Endodermal cell (in vitro differentiated cells): ENCODE results near the gene RARRES2. TPM values are rescaled to one million over a fixed set of nuclear protein-coding genes. Genes with fewer than 3 reads are reported as not detected.
"Not testable (repeated sequence)": the region's sequence is repeated elsewhere in the genome, so short reads cannot be mapped to it uniquely, and the experiment has no call there.

ENCODE experiments used
- DNase-seq: peaks from one replicate; pipeline ENCODE4 v3.0.0-alpha.2; 2017
- H3K27ac ChIP-seq: 2 replicates; pipeline ENCODE4 v1.5.1; 2013; ENCODE audit warnings: mild to moderate bottlenecking, low read depth, low read length, moderate library complexity
- H3K27me3 ChIP-seq: 2 replicates; pipeline ENCODE4 v1.6.1; 2013; ENCODE audit warnings: mild to moderate bottlenecking, low read length, moderate library complexity; ENCODE audit not compliant: insufficient read depth, control insufficient read depth, poor library complexity, severe bottlenecking
- H3K36me3 ChIP-seq: 2 replicates; pipeline ENCODE4 v1.7.0; 2013; ENCODE audit warnings: mild to moderate bottlenecking, low read length, moderate library complexity; ENCODE audit not compliant: control insufficient read depth, insufficient read depth
- H3K4me1 ChIP-seq: one replicate; pipeline ENCODE4 v1.7.0; 2013; ENCODE audit warnings: low read length; ENCODE audit not compliant: control insufficient read depth, insufficient read depth
- H3K4me3 ChIP-seq: 2 replicates; pipeline ENCODE4 v1.5.1; 2013; ENCODE audit warnings: mild to moderate bottlenecking, low read length, moderate library complexity
- H3K9ac ChIP-seq: 2 replicates; pipeline ENCODE4 v1.6.1; 2013; ENCODE audit warnings: mild to moderate bottlenecking, low read length, moderate library complexity; ENCODE audit not compliant: poor library complexity, severe bottlenecking; ENCODE audit errors: extremely low read depth
- H3K9me3 ChIP-seq: 2 replicates; pipeline ENCODE4 v1.6.1; 2013; ENCODE audit warnings: mild to moderate bottlenecking, low read length, moderate library complexity; ENCODE audit not compliant: control insufficient read depth
- H3K27ac Mint-ChIP-seq: 2 replicates; pipeline ENCODE4 v1.8.0; 2020; ENCODE audit warnings: mixed read lengths
- H3K27me3 Mint-ChIP-seq: 2 replicates; pipeline ENCODE4 v1.8.0; 2021; ENCODE audit warnings: mild to moderate bottlenecking, mixed read lengths; ENCODE audit not compliant: insufficient read depth
- H3K36me3 Mint-ChIP-seq: 2 replicates; pipeline ENCODE4 v1.8.0; 2020; ENCODE audit warnings: low read depth, mixed read lengths
- H3K4me1 Mint-ChIP-seq: 2 replicates; pipeline ENCODE4 v1.8.0; 2020; ENCODE audit warnings: mixed read lengths
- H3K4me3 Mint-ChIP-seq: 2 replicates; pipeline ENCODE4 v1.8.0; 2020; ENCODE audit warnings: mild to moderate bottlenecking, moderate library complexity, mixed read lengths
- H3K9me3 Mint-ChIP-seq: 2 replicates; pipeline ENCODE4 v1.8.0; 2020; ENCODE audit warnings: mild to moderate bottlenecking, mixed read lengths
- CTCF ChIP-seq: fragments of 200-600 bp; sonication (generic); conservative IDR thresholded peaks from 2 replicates; pipeline ENCODE4 v1.5.0; 2021; ENCODE audit warnings: antibody characterized with exemption, mild to moderate bottlenecking
- WGBS, 2 experiments: methylation state at CpG; one replicate each; pipeline versions ENCODE4 v1.1.5 to v1.1.7; 2013; ENCODE audit warnings: missing lambda C conversion rate in 2 of 2, mixed read lengths in 1 of 2; ENCODE audit not compliant: insufficient coverage in 1 of 2, insufficient read length in 1 of 2; 5-methylcytosine and 5-hydroxymethylcytosine counted together
- total RNA-seq, 2 donors: library from RNA; stranded (reverse); fragmentation: NEBNext Ultra II Directional in 1 of 2; extraction: Animal tissue kit (Norgen Biotek cat#: 25700) in 1 of 2; gene quantifications; 2 replicates in 1 of 2; 3 replicates in 1 of 2; pipeline ENCODE4 v1.2.1, GENCODE V29; 2021

The RARRES2 gene
- total RNA-seq, 2 donors from 2014 or later, result 32.2 to 48.2 TPM

GRCh38 chr7:150389532-150389816 is 48.0 kb upstream of the RARRES2 start:
- peaks cover 33% of the 10 kb centered on the region for H3K36me3 Mint-ChIP-seq
- Histone ChIP-seq H3K27me3 (no peaks in the 10 kb centered on the region), H3K4me1 (peaks cover under 1% of the 10 kb centered on the region), H3K36me3 (peaks cover 6% of the 10 kb centered on the region), H3K9ac (no peak overlapping the region), H3K27ac (no peak overlapping the region), H3K4me3 (no peak overlapping the region), H3K9me3 (no peaks in the 10 kb centered on the region)
- peaks cover 11% of the 10 kb centered on the region for H3K4me1 Mint-ChIP-seq
- no peak for DNase-seq
- no peaks in the 10 kb centered on the region for H3K9me3 Mint-ChIP-seq
- H3K27ac Mint-ChIP-seq, result no peak overlapping the region
- TF ChIP-seq CTCF, result no peak
- no peak overlapping the region for H3K4me3 Mint-ChIP-seq
- WGBS, 2 experiments, result 89 to 91% methylated on average over 2 to 5 of the region's 5 CpGs
- no peaks in the 10 kb centered on the region for H3K27me3 Mint-ChIP-seq

GRCh38 chr7:150388709-150389531 is 47.5 kb upstream of the RARRES2 start:
- Histone ChIP-seq H3K4me3 (no peak overlapping the region), H3K27ac (no peak overlapping the region), H3K9me3 (no peaks in the 10 kb centered on the region), H3K4me1 (peaks cover 5% of the 10 kb centered on the region), H3K9ac (no peak overlapping the region), H3K27me3 (no peaks in the 10 kb centered on the region), H3K36me3 (peaks cover 6% of the 10 kb centered on the region)
- peak; percentile 83 for DNase-seq
- H3K36me3 Mint-ChIP-seq, result peaks cover 33% of the 10 kb centered on the region
- no peaks in the 10 kb centered on the region for H3K9me3 Mint-ChIP-seq
- peaks cover 14% of the 10 kb centered on the region for H3K4me1 Mint-ChIP-seq
- no peak overlapping the region for H3K4me3 Mint-ChIP-seq
- no peaks in the 10 kb centered on the region for H3K27me3 Mint-ChIP-seq
- peak; percentile 71 for TF ChIP-seq CTCF
- 90 to 94% methylated on average over 13 to 20 of the region's 20 CpGs for WGBS, 2 experiments
- peak overlapping the region; percentile 16 for H3K27ac Mint-ChIP-seq

- Histone ChIP-seq H3K4me3 (no peak overlapping the region), H3K9me3 (no peaks in the 10 kb centered on the region), H3K27ac (no peak overlapping the region), H3K27me3 (no peaks in the 10 kb centered on the region), H3K4me1 (peaks cover 7% of the 10 kb centered on the region), H3K36me3 (peaks cover 6% of the 10 kb centered on the region), H3K9ac (no peak overlapping the region)
- Mint-ChIP-seq H3K36me3 (peaks cover 33% of the 10 kb centered on the region), H3K4me1 (peaks cover 18% of the 10 kb centered on the region), H3K4me3 (no peak overlapping the region), H3K9me3 (no peaks in the 10 kb centered on the region), H3K27ac (peak overlapping the region; percentile 16), H3K27me3 (no peaks in the 10 kb centered on the region)
- DNase-seq, result no peak
- 86 to 91% methylated on average over 2 to 7 of the region's 7 CpGs for WGBS, 2 experiments
- no peak for TF ChIP-seq CTCF
These were observed 46.9 kb upstream of the RARRES2 start for GRCh38 chr7:150388306-150388705.

GRCh38 chr7:150385884-150386283 is 44.5 kb upstream of the RARRES2 start:
- H3K4me1 Mint-ChIP-seq, result peaks cover 35% of the 10 kb centered on the region
- not testable (repeated sequence) for H3K9me3 ChIP-seq, H3K27ac Mint-ChIP-seq, H3K9ac ChIP-seq, H3K27me3 Mint-ChIP-seq, H3K4me3 Mint-ChIP-seq, H3K27me3 ChIP-seq, H3K36me3 ChIP-seq, H3K4me3 ChIP-seq, H3K9me3 Mint-ChIP-seq
- peaks cover 26% of the 10 kb centered on the region for H3K36me3 Mint-ChIP-seq
- Histone ChIP-seq H3K4me1 (peaks cover 14% of the 10 kb centered on the region), H3K27ac (peak overlapping the region; percentile 68)
- WGBS, 2 experiments, result 64 to 91% methylated on average over 3 to 6 of the region's 6 CpGs
- DNase-seq, result peak; percentile 12
